GM18861 (cell line): ENCODE data around the gene ALDH1B1.

Experiments
- ATAC-seq: cut with Tn5 transposase; IDR thresholded peaks from one replicate; pipeline ENCODE4 v1.9.1; 2021; ENCODE audit not compliant: unreplicated experiment

The ALDH1B1 gene

DNA sequence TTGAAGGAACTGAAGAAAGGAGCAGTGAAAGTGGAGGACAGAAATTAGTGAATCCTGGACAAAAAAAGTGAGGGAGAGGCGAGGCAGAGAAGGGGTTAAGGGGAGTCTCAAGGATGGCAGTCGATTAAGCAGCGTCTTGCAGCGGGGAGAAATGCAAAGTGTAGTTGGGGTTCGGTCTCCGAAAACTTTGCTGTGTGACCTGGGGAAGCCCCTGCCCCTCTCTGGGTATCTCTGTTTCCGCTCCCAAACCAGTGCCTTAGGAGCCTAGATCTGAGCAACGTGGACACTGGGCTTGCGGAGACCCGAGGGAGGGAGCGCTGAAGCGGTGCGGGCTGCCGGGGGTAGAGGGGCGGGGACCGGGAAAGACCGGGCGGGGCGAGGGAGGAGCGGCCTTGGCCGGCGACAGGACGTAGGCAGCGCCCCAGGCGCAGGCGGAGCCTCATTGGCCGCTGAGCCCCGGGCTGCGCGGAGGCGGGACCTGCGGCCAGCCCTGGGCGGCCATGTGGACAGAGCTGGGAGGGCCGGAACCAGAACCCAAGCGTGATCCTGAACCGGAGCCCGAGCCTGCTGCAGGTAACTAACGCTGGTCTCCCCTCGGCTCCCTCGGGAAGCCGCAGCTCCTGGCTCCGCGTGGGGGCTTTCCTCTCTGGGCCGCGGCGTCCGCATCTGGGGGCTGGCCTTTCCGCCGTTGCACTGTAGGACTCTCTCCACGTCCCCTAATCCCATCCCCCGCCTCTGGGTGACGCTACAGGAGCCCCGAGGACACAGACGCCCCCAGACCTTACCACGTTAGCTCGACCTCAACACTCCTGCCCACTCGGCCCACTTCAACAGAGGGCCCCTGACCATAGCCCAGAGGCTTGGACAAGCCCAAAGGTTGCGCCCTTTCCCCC lies at the start of gene ALDH1B1:
Gene ALDH1B1, plus strand, starts transcription at position 468 of the 893 bp plus-strand sequence. CDS start 3,047 bp downstream, outside the sequence.
- peak; percentile 96 for ATAC-seq

DNA sequence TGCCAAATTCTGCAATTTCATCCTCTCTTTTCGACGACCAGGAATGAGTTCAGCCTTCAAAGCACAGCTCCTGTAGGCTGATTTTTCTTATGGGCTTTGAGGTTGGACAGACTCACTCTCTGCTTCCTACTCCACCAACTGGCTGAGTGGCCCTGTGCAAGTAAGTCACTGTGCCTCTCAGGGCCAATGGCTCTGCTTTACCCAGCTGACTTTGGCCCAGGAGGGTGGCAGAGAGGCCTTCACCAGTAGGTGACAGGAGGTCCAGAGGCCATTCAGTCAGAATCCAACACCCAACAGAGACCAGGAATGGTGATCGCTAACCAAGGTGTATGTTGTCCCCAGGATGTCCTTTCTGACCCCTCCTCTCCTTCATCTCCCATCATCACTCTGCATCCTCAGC lies 49.5 kb upstream of the ALDH1B1 start:
- no peak for ATAC-seq

DNA sequence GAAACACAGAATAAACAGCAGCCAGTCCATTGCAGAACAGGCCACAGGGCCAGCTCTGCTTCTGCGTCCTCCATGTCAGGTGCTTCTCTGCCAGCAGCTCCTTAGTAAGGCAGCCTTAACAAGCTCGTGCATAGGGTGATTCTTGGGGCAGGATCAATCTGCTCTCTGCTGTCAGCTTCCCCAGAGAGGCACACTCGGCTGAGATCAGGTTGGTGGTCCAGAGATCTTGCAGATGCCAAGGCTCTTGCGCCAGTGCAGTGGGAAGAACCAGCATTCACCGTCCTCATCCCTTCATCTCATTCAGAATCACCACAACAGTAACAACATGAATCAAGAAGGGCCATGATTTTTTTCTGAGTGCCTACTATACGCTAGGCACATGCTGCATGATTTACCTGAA lies 49.0 kb upstream of the ALDH1B1 start:
- ATAC-seq, result no peak

DNA sequence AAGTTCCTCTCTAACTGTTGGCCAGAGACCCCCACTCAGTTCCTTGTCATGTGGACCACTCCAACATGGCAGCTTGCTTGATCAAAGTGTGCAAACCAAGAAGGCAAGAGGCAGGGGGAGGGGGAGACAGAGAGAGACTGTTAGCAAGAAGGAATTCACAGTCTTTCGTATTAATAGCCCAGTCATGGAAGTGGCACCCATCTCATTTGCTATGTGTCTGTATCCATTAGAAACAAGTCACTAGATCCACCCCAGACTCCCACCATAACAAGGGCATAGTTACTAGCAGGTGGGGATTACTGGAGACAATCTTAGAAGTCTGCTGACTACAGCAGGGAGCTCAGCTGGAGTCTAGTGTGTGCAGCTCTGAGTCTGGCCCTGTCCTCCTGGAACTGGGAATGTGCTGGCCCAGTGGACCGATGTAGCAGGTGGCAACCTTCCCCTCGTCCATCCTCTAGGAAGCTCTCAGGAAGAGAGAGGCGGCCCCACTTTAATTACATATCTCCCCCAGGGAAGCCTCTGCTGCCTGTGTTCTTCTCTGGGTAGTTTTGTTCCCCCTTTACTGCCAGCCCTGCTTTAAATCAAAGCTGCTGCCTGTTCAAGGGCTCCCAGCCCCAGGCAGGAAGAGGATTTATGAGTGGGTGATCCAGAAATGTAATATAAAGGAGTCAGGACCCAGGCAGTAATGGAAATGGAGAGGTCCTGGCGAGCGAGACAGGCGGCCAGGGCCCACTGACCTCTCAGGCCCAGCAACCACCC lies 47.8 kb upstream of the ALDH1B1 start:
- ATAC-seq, result no peak

DNA sequence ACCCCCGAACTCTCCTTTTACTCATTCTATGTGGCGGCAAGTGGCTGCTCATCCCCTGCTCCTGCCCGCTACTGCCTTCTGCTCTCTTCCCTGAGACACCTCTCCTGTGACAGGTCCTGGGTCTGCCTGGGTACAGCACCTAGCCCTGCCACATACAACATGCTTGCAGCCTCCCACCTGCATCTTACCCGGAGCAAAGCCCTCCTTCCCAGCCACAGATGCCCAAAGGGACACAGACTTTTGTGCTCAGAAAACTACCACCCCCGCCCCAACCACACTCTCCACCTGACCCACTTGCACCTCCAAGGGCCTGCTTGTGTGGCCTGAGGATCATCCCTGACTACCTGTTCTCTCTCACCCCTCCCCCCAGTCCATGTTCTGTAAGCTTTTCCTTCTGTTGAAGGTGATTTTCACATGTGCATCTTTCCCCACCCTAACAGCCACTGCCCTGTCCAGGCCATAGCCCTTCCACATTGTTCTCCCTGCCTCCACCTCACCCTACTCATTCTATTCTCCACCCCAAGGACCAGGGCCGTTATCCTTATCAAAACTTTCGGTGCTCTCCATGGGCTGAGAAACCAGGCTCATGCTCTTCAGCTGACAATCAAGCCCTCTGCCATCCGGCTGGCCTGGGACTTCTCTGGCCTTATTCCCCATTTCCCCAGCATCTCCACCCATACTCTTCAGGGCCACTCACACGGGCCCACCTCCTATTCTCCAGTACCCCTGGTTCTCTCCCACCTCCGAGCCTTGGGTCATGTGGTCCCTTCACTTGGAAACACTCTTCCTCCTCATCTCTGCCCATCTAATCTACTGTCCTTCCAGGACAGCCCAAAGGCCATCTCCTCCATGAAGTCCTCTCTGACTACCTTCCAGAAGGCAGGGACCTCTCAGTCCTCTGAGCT lies 46.4 kb upstream of the ALDH1B1 start:
- ATAC-seq, result no peak

DNA sequence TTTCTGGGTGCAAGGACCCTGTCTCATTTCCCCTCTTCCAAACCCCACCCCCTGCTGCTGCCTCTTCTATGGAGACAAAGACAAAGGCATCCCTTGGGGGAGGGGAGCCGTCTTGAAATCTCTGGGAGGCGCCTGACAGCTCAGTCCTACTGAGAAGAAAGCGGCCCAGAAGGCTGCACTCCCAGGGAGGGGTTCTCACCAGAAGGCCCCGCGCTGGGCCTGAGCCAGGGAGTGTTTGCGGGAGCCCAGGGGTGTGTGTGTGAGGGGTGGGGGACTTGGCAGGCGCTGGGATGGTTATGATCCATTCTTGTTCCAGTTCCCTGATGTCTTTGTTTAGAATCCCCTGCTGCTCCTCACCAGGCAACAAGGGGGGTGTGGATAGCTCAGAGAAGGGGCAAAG lies 45.7 kb upstream of the ALDH1B1 start:
- ATAC-seq, result no peak

DNA sequence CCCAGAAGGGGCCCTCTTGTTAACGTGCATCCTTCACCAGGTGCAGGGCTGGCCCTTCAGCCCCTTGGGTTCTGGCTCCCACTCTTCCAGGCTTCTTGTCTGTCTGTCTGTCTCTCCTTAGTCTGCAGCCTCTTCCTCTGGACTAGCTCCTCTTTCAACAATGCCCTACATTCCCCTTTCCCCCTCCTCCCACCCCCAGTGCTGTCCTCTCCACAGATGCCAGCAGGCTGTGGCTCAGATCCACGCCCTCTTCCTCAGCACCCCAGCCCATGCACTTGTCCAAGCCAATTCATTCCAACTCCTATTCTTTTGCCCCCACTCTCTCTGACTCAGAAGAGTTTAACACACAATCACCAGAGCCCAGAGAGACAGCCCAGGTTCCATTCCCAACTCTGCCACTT lies 45.2 kb upstream of the ALDH1B1 start:
- no peak for ATAC-seq

DNA sequence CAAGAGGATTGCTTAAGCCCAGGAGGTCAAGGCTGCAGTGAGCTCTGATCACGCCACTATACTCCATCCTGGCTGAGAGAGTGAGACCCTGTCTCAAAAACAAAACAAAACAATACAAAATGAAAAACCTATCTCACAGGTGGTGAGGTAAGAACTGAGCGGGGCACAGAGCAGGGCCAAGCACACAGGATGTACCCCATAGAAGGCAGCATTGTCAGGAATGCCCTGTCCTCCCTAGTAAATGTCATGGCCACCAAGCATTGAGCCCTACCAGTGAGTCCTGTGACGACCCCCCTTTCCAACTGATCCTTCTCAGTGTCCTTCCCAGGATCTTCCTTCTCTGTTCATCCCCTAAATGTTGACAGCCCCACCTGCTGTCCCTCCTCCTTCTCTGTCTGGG lies 44.6 kb upstream of the ALDH1B1 start:
- ATAC-seq, result no peak

DNA sequence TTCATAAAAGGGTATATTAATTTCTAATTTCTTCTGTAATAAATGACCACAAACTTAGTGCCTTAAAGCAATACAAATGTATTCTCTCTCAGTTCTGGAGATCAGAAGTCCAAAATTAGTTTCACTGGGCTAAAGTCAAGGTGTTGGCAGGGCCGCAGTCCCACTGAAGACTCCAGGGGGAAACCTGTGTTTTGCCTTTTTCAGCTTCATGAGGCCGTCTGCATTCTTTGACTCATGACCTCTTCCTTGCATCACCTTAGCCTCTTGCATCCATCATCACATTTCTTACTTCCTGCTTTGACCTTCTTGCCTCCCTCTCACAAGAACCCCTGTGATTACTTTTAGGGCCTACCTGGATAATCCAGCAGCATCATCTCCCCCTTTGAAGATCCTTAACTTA lies 42.0 kb upstream of the ALDH1B1 start:
- no peak for ATAC-seq

DNA sequence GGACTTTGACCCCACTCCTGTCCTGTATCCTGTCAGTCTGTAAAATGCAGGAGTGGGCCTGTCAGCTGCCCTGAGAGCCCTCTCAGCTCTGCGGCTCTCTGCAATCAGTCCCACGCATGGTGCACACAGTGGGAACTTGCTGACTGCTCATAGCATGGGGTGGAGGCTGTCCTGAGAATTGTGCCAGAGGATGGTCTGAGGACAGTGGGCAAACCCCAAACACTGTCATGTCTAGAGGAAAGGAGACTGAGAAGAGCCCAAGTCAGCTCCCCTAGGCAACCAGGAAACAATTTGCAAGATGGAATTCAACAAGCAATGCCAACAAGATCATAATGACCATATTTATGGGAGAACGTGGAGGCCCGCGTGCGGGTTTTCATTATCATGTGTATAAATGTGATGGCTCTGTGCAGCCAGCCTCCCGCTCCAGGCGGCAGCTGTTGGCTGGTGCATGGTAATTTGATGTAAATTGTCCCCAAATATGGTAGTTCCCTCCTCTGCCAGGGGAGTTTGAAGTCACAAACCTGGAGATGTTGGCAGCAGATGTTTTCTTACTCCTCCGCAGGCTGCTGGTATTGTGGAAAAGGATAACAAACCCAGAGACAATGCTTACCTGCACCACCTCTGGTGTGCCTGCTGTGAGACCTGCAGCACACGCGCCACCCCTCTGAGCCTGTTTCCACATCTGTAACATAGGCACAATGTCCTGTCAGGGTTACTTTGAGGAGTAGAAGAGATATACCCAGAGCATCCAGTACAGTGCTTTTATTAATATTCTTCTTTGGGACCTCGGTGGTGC lies 39.8 kb upstream of the ALDH1B1 start:
- no peak for ATAC-seq

DNA sequence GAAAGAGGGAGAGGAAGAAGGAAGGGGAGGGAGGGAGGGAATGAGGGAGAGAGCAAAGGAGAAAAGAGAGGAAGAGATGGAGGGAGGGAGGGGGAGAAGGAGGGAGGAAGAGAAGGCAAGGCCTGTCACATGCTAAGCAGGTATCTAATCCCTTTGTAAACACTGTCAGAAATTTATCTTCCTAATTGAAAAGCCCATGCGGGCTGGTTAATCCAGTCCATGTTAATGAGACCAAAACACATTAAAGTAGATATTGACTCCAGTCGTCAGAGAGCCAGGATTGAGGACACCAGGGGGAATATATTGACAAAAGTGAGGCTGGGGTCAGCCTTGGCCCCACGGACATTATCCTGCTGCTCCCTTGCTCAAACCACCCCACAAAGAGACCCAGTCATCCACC lies 37.4 kb upstream of the ALDH1B1 start:
- ATAC-seq, result no peak

DNA sequence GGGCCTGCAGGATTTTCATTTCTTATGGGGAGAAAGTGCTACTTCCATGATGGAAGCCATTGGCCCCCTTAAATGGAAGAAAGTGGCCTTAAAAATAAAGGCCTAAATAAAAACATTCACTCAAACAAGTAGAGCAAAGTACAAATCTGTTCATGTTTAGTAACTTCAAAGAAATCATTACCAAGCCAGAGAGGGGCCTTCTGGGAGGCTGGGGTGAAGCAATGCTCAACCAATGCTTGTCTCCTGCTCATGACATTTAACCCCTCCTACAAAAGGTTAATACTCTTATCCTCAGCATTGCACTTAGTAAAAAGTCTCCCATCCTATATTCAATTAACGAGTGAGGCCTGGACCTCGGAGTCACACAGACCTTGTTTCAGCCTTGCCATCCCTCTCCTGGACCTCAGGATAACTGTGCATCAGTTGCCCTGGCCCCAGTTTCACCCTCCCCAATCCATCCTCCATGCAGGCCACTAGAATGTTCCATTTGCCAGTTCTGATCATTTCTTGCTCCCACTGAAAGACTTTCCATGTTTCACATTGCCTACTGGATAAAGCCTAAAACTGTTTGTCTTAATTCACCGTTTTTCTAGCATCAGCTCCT lies 36.9 kb upstream of the ALDH1B1 start:
- ATAC-seq, result no peak

DNA sequence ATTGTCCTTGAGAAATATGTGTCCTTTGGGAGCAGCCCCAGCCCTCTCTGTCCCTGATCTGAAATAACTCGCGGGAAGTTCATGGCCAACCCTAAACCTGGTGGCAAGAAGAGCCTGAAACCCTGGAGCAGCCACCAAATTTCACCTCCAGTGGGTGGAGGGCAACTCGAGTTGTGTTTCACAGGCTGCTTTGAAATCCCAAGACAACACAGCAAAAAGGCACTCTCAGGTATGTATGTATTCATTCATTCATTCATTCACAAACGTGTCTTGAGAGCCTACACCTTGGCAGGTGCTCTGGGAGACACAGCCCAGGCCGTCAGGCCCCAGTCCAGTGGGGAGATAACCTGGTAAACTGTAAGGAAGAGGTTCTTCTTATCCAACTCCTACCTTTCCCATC lies 35.7 kb upstream of the ALDH1B1 start:
- ATAC-seq, result no peak

DNA sequence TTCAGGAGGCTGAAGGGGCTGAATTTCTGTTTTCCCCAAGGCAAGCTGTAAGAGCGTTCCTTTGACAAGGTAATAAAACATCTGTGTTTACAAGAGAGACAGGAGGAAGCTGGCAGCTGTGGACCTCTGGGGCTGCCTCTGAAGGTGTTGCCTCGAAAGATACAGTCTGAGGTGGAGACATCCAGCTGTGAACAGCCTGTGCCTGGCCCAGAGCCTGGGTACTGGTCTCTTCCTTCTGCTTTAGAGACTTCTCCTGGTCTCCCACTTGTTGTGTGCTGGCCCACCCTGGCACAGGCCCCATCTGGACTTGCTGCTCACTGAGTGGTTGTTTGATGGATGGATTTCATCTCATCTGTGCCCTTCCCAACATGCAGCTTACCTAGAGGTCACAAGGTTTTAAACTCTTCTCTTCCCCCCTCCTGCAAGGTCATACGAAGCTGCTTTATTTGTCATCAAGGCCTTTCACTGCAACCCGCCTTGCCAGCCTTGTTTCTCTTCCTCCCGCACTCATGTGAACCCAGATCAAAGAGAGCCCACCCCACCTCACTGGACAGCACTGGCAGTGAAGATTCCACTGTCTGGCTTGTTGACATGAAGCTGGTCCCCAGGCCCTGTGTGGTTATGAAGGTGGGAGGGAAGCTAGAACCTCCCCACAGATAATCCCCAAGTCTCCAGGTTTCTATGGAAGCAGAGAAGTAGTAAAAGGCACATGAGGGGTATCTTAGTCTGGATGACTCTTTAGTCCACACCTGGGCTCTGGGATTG lies 35.0 kb upstream of the ALDH1B1 start:
- ATAC-seq, result no peak

DNA sequence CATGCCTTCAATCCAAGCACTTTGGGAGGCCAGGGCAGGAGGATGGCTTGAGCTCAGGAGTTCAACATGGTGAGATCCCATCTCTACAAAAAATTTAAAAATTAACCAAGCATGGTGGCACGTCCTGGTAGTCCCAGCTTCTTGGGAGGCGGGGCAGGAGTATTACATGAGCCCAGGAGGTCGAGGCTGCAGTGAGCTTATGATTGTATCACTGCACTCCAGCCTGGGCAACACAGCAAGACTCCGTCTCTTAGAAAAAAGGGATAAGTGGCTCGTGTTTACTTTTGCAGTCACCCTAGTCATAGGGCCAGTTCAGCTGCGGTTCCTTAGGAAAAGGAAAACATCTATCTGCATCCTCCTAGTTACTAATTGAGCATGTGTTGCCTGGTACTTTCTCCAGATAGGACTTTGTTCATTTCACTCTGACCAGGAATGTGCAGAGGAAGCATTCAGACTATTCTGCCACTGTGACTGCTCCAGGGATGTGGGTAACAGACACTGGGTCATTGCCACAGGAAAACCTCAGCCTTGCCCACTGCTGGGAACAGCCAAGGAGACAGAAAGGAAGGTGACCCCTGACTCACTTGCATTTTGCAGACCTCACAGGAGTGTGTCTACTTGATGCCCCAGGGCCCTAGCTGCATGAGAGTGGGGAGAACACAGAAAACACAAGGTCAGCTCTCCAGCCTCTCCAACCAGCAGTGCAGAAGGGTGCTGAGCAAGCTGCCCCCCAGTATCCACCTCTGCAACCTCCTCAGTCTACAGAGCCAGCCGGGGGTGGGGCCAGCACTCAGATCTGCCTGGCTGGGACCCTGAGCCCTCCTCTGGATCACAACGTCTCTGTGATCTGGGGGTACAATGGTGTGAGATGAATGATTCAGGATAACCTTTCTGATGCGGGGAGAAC lies 33.9 kb upstream of the ALDH1B1 start:
- ATAC-seq, result no peak

DNA sequence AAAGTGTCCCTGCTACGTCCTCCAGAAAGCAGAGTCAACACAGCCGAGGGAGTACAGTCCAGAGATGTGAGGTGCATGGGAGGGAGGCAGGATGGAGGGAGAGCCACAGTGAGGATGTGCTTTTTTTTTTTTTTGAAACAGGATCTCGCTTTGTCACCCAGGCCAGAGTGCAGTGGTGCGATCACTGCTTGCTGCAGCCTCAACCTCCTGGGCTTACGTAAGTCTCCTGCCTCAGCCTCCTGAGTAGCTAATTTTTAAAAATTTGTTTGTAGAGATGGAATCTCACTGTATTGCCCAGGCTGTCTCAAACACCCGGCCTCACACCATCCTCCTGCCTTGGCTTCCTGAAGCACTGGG lies 33.2 kb upstream of the ALDH1B1 start:
- ATAC-seq, result no peak

DNA sequence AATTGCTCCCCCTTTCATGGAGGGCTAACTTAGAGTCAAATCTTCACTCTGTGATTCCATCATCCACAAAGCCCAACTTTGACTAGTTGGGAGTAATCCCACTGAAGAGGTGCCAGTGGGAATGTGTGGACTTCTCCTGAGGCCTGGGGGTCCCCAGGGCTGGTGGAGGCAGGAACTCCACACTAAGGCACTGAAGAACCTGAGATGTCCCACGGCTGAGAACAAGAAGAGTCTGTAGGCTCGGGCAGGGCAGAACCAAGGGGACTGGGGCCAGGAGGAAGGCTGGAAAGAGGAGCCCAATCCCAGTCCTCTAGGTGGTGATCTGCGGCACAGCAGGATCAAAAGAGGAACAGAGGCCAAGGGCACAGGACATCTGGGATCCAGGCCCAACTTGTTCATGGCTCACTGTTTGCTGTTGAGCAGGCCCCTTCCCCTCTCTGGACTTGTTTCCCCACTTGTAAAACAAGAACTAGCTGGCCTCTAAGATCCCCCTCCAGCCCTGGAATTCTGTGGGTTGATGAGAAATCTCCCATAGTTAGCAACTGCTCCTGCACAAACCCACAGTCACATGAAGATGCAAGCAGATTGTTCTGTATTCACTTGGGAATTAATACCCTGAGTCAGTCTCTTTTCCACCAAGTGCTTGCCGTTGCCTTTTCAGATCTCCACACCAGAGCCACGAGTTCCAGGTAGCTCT lies 32.7 kb upstream of the ALDH1B1 start:
- no peak for ATAC-seq
